GM19238 (cell line): ENCODE measurements around the gene CPLANE1.
A peak's percentile ranks its signal among the peaks of the same experiment; 100 is the strongest.
"Not testable (repeated sequence)": the region's sequence is repeated elsewhere in the genome, so short reads cannot be mapped to it uniquely, and the experiment has no call there.

Experiments
- DNase-seq: peaks from one replicate; pipeline ENCODE4 v3.0.0; 2011; ENCODE audit warnings: low spot score; ENCODE audit not compliant: insufficient read length

Gene CPLANE1

DNA sequence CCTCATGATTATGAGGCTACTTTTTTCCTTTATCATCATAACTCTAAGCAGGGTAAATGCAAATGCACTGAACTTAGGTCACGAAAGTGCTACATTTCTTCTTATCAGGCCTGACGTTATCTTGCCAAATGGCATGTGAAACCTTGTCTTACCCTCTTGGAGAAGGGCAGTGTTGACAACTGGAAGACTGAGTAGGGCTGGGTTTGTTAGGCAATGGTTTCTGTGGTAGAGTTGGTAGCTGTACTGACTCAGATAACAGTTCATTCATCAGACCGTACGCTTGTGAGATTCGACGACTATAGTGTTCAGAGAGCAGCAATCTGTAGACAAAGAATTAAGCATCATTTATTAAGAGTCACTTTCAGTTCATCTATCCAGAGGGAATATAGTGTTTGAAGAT is 127.7 kb downstream of the CPLANE1 start:
- DNase-seq: no peak

DNA sequence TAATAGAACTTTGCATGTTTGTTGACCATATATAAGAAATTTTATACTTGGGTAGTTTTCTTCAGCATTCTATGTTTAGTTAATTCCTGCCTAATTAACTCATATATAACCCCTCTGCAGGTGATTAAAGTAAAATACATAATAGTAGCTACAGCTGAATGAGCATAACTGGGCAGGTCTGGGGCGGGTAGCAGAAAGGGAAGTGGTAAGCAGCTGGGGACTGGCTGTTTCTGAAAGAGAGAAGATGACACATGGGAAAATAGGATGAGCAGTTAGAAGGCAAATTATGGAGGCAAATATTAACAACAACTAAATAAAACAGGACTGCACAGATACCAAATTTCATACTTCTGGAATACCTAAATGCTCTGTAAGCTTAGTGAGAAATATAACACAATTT is 128.1 kb downstream of the CPLANE1 start:
- DNase-seq: no peak

DNA sequence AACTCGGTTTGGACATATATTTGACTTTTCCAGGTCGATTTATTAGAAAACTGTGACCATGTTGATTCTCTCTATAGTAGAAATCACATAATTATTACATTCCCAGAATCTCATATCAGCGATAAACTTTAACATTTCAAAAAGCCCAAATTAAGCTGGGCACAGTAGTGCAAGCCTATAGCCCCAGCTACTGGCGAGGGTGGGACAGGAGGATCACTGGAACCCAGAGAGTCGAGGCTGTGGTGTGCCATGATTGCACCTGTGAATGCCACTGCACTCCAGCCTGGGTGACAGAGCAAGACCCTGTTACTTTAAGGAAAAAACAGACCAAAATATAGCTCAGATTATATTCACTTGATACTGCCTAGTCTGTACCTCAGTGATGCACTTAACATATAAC is 128.9 kb downstream of the CPLANE1 start:
- no peak for DNase-seq

DNA sequence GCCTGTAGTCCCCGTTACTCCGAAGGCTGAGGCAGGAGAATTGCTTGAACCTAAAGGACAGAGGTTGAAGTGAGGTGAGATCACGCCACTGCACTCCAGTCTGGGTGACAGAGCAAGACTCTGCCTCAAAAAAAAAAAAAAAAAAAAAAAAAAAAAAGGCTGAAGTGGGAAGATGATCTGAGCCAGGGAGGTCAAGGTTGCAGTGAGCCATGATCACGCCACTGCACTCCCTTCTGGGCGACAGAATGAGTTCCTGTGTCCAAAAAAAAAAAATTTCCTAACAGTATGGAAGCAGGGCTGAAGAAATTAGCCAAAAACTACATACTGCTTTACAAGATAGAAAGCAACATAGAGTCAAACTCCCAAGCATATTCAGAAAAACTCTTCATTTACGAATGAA is 132.8 kb downstream of the CPLANE1 start:
- DNase-seq: no peak

DNA sequence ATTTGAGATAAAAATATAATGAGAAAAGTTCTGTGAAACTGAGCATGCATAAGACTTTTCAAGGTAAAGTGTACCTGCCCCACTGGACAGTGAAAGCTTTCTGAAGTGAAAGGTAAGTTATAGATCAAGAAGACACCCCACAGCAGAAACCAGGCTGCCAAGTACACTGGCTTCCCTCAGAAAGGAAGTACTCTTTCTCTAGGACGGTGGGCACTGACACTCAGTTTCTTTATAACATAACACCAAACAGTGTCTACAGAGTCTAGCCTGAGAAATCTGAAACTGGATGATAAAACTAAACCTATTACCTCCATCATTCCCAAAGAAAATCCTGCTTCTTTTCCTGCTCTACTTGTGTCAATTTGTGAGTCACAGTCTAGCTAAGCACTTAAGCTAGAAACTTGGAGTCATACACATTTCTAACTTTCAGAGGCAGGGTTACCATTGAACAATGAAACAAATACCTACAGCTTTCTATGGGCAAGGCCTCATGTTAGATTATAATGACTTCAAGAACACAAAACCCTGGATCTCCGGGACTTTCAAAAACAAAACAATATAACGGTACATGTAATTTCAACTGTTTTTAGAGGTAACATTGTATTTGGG is 136.7 kb downstream of the CPLANE1 start:
- no peak for DNase-seq

DNA sequence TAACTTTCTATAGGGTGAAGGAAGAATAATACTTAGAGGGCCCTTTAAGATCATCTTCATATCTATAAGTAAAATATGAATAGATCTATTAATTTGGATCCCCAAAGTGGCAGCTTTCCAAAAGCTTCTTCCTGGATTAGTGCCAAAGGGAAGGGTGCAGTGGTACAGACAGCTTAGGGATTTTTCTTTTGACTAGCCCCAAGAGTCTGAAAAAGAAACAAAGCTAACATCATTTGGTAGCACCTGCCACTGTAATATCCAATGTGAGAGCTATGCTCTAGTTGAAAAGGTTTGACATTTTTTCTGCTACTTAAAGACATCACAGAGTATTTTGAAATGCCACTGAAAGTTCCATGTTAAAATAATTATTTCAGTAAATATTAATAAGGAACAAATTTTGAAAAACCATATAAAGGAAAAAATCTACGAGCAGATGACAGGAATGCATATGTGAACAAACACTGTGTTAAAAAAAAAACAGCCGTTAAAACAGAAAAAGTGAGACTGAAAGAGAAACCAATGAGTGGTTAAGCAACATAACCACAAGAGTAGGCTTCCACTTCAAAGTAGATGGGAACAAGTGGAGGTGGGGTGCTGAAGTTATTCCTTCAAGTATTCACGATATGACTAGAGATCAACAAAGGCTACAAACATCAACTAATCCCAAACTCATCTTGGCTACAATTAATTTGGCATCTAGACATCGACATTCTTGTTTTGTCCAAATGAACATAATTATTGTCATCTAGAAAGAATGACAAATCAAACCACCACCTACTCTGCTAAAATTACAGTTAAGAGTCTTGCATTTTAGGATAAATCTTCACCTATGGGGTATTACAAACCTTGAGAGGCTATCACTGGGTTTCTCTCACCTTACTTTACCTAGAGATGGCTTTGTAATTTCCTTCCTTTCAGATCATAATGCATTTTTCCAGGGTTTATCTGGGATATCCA is 137.5 kb downstream of the CPLANE1 start:
- DNase-seq: peak; percentile 49

DNA sequence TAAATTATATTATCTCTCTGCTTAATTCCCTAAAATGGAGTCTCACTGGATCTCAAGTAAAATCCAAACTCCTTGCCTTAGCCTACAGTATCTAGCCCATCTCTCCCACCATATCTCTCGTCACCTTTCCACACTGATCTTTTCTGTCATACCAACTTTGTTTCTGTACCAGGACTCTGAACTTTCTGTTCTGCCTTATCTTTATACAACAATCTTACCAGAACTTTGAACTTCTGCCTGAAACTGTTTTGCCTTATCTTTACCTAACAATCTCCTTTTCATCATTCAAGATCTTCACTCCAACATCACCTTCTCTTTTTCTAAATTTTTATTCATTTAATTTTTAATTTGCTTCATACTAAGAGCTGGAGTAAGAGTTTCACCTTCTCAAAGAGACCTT is 139.0 kb downstream of the CPLANE1 start:
- no peak for DNase-seq

DNA sequence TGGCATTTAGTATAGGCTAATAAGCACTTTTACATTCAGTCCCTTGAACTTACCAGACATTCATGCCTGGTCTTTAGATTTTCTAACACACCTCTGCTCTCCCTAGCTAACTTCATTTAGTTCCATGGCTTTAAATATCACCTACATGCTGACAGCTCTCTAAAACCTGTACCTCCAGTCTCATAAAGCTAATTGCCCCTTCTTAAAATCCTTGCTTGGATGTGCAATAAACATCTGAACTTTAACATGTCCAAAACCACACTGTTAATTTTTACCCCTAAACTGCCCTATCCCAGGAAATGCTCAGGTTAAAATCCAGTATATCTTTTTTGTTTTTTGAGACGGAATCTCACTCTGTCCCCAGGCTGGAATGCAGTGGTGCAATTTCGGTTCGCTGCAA is 139.8 kb downstream of the CPLANE1 start:
- DNase-seq: no peak

DNA sequence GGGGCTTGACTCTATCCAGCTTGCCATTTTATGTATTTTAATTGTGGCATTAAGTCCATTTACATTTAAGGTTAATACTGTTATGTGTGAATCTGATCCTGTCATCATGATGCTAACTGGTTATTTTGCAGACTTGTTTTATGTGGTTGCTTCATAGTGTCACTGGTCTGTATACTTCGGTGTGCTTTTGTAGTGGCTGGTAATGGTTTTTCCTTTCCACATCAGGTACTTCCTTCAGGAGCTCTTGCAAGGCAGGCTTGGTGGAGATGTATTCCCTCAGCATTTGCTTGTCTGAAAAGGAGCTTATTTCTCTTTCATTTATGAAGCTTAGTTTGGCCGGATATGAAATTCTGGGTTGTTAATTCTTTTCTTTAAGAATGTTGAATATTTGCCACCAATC is 145.9 kb downstream of the CPLANE1 start:
- DNase-seq: no peak

DNA sequence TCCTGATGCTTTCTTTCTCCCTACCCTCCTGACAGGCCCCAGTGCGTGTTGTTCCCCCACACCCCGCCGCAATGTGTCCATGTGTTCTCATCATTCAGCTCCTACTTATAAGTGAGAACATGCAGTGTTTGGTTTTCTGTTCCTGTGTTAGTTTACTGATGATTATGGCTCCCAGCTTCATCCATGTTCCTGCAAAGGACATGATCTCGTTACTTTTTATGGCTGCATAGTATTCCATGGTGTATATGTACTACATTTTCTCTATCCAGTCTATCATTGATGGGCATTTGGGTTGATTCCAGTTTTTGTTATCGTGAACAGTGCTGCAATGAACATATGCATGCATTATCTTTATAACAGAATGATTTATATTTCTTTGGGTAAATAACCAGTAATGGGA is 149.9 kb downstream of the CPLANE1 start:
- not testable (repeated sequence) for DNase-seq

DNA sequence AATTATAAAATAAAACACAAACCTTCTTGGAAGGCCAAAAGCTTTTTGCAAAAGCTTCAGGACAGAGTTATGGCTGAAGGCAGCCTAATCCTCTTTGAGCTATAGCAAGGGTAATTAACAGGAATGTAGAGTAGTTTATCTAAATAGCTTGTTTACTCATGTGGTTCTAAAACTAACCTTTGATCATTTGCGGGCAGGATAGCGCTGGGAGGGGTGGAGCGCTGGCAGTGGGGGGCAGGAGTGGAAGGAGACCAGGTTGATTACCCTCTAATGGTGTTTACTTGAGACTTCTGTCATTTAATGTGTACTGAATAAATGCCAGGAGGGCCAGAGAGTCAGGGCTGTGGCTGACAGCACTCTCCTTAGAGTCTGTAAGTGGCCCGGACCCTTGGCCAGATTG is 155.4 kb downstream of the CPLANE1 start:
- not testable (repeated sequence) for DNase-seq

DNA sequence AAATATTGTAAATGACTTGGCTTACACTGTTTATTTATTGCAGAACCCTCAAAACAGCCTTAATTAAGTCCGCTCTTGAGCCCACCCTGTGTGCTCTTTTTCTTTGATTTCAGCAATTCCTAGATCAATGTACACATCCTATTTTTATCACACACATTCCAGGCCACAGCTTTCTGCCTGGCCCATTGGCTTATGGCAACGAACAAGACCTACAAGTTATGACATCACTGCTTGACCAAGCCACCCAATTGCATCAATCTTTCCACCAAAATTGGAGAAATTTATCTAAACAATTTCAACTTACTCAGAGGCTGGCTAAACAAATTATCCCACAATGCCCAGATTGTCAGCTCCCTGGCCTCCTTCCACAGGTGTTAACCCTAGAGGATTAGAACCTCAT is 158.4 kb downstream of the CPLANE1 start:
- DNase-seq: no peak

DNA sequence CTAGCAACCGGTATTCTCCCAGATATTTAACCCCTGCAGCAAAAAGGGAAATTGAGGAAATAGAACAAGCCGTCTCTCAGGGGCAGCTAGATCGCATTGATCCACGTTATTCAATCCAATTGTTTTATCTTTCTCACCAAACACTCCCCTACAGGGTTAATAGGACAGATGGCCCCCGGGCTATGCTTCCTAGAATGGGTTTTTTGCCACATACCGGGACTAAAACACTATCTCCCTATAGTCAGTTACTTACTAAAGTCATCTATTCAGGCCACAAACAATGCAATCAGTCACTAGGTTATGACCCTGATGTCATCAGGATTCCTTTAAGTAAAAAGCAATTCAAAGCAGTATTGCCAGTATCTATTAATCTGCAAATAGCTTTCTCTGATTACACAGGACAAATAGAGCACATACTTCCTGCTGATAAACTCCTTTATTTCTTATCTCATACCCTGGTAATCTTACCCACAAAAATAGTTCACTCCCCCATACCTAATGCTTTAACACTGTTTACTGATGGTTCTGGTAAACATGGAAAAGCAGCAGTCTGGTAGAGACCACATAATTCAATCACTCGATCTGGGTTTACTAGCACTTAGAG is 159.0 kb downstream of the CPLANE1 start:
- DNase-seq: no peak

DNA sequence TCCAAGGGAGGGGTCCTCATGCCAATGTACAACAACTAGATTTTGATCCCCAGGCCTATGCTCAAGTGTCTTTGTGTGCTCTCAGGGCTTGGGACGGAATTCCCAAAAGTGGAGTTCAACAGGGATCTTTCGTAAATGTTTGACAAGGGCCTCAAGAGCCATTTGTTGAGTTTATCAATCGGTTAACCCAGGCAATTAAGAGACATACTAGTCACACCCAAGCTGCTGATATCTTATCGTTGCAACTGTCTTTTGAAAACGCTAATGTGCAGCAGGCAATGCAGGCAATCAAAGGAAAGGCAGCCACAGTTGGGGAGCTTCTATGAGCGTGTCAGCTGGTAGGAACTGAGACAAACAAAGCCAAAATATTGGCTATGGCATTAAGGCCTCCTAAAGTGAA is 161.2 kb downstream of the CPLANE1 start:
- no peak for DNase-seq

DNA sequence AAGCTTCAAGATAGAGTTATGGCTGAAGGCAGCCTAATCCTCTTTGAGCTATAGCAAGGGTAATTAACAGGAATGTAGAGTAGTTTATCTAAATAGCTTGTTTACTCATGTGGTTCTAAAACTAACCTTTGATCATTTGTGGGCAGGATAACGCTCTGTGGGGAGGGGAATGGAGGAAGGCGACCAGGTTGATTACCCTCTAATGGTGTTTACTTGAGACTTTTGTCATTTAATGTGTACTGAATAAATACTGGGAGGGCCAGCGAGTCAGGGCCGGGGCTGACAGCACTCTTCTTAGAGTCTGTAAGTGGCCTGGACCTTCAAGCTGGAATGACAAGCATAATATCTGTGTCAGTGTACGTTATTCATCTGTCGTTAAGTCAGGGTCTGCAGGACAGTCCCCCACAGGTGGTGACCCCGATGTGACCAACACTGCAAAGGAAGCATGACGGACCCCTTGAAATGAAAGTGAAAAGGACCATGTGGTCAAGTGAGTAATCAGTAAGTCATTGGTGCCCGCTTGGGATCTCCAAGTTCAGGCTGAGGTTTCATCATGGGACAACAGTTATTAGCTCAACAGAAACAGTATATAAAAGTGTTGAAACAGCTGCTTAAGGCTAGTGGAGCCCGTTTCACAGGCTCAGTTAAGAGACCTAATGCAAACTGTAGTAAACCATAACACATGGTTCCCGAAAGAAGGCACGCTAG is 162.6 kb downstream of the CPLANE1 start:
- DNase-seq: no peak

DNA sequence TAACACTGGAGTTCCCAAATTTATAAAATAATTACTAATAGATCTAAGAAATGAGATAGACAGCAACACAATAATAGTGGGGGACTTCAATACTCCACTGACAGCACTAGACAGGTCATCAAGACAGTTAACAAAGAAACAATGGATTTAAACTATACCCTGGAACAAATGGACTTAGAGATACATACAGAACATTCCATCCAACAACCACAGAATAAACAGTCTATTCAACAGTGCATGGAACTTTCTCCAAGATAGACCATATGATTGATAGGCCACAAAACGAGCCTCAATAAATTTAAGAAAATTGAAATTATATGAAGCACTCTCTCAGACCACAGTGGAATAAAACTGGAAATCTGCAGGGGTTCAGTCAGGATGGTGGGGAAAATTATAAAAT is 163.2 kb downstream of the CPLANE1 start:
- not testable (repeated sequence) for DNase-seq

DNA sequence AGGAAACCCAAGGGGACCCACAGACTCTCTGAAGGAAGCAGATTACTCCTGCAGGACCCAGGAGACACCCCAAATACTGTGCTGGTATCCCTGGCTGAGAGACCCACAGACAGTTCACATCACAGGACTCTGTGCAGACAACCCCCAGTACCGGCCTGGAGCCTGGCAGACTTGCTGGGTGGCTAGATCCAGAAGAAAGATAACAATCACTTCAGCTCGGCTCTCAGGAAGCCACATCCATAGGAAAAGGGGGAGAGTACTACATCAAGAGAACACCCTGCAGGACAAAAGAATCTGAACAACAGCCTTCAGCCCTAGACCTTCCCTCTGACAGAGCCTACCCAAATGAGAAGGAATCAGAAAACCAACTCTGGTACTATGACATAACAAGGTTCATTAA is 166.2 kb downstream of the CPLANE1 start:
- DNase-seq: not testable (repeated sequence)

DNA sequence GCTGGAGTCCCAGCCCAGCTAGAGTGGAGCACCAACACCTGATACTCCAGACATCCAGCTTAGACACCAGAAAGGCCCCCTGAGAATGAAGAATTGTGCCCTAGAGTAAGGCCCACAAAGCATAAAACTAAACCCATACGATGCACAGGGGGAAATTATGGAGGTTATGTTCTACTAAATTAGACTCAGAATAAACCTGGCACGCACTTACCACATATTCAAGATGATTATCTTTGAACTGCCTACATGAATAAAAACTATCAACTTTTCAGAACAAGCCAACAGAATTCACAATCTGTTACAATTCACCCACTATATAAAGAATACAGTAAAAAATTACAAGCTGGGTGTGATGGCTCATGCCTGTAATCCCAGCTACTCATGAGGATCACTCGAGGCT is 168.5 kb downstream of the CPLANE1 start:
- DNase-seq: no peak

DNA sequence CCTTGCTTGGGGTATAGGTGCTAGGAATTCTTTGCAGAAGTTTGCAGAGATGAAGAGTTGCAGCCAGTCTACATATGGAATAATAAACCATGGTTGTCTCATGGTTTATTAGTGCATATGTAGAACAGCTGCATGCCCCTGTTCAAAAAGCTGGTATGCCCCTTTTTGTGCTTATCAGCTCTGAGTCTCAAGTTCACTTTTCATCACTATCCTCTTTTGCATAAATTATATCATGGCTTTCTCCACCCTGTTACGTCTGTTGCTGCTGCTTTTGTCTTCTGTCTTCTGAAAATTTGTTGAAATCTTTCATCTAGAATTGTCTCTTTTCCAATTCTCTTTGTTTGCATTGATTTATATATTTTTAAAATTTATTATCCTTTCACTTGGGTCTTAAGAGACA is 172.0 kb downstream of the CPLANE1 start:
- no peak for DNase-seq

DNA sequence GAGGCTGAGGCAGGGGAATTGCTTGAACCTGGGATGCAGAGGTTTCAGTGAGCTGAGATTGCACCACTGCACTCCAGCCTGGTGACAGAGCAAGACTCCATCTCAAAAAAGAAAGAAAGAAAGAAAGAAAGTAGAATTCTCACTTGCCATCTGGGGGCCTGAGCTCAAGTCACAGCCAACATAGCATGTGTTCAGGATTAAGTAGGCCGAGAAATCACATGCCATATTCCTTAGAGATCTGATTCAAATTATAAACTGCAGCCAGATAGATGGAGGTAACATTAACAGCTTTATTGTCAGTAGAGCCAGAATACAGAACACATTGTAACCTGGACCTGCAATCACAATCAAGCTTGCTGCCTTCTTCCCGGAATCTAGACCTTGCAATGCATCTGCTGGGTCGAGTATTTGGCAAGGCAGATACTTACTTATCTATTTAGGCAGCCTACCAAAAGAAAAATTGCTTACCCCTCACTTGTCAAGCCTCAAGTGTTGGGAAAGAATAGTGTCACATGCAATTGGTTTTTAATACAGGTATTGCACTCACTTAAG is 173.7 kb downstream of the CPLANE1 start:
- no peak for DNase-seq

DNA sequence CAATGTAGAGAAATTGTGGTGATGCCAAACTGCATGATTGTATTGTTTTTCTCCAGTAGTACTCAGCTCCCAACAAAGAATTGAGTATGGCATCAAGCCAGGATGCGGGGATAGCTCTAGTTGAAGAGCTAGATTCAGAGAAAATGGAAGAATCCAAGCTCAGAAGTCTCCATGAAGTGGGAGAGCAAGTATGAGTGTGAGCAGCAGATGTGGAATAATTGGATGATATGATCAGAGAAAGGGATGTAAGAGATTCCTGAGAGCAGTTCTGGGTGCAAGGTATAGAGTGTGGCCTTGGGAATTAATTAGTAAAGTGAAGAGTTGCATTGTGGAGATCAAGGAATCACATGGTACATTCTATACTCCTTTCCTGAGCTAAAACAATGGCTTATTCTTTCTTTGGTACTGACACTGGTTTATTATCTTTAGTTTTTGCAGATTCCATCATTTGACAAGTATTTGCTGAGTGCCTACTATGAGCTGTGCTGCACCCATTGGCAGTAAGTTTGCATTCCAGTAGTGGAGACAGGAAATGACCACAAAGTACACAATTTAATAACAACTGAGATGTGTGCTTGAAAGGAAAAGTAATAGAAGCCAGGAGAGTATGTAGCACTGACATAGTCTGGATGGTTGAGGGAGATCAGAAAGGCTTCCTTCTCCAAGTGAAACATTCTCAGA is 177.1 kb downstream of the CPLANE1 start:
- no peak for DNase-seq
